HepG2 (cell line): ENCODE data around the gene WNT5B. TPM values are rescaled to one million over a fixed set of nuclear protein-coding genes. Genes with fewer than 3 reads are reported as not detected.

Experiments used
- CHD2 ChIP-seq: IDR thresholded peaks from 2 replicates; pipeline ENCODE4 v1.6.1; 2011; ENCODE audit warnings: low read depth, low read length, improper control_type of control experiment
- ELF3 ChIP-seq: IDR thresholded peaks from 2 replicates; pipeline ENCODE4 v1.6.1; 2016; ENCODE audit warnings: missing genetic modification reagents, missing compliant biosample characterization
- NFYC ChIP-seq: IDR thresholded peaks from 2 replicates; pipeline ENCODE4 v1.6.1; 2016; ENCODE audit warnings: missing genetic modification reagents, missing compliant biosample characterization
- SNAPC4 ChIP-seq: sonication (generic); formaldehyde crosslinking; IDR thresholded peaks from 2 replicates; pipeline ENCODE4 v1.4.0; 2020; ENCODE audit warnings: mild to moderate bottlenecking, missing genetic modification reagents
- TIGD3 ChIP-seq: sonication (generic); formaldehyde crosslinking; IDR thresholded peaks from 2 replicates; pipeline ENCODE4 v1.5.1; 2020; ENCODE audit warnings: mild to moderate bottlenecking, missing genetic modification reagents, borderline replicate concordance
- ZNF12 ChIP-seq: sonication (generic); formaldehyde crosslinking; IDR thresholded peaks from 2 replicates; pipeline ENCODE4 v1.5.0; 2020; ENCODE audit warnings: missing genetic modification reagents
- ZNF562 ChIP-seq: sonication (generic); formaldehyde crosslinking; IDR thresholded peaks from 2 replicates; pipeline ENCODE4 v1.8.0; 2022; ENCODE audit warnings: missing genetic modification reagents, borderline replicate concordance
- ZNF792 ChIP-seq: IDR thresholded peaks from 2 replicates; pipeline ENCODE4 v1.6.1; 2016
- ZSCAN30 ChIP-seq: sonication (generic); formaldehyde crosslinking; IDR thresholded peaks from 2 replicates; pipeline ENCODE4 v1.5.0; 2020; ENCODE audit warnings: mild to moderate bottlenecking, missing genetic modification reagents
- polyA plus RNA-seq, 8 experiments: library from polyadenylated mRNA; depleted of rRNA in 3 of 8; stranded (reverse) in 7 of 8; unstranded in 1 of 8; fragments of >200 nt; fragmentation: Illumina TruSeq in 4 of 8; extraction: Trizol in 4 of 8; gene quantifications; 2 replicates each; pipeline versions ENCODE4 v1.2.1 to v1.2.3, GENCODE V29; 2011 to 2016; ENCODE audit warnings: low read depth in 4 of 8, missing spikeins in 1 of 8, mixed read lengths in 1 of 8; ENCODE audit not compliant: insufficient read depth in 1 of 8
- total RNA-seq, 5 experiments: library from RNA; depleted of rRNA; stranded (reverse); fragments of >200 nt; fragmentation: Illumina TruSeq; extraction: Trizol; gene quantifications; 2 replicates each; pipeline ENCODE4 v1.2.3, GENCODE V29; 2016; ENCODE audit warnings: low read depth in 1 of 5
- TF ChIP-seq, protein P1 (sequence below): sonication (generic); formaldehyde crosslinking; IDR thresholded peaks from 2 replicates; pipeline ENCODE4 v1.5.1; 2020; ENCODE audit warnings: mild to moderate bottlenecking, missing genetic modification reagents, moderate library complexity

The WNT5B gene
- total and polyA plus RNA-seq, 2 of the 13 experiments (the other 11 are each of a cell fraction or from before 2014, with no cell fraction given): 0.04 TPM; not detected in 1

GRCh38 chr12:1594261-1595025 lies 34.6 kb upstream of the WNT5B start, which contains the start of gene FBXL14 (continued):
- TF ChIP-seq SNAPC4 (CRISPR knock-in tag) (no peak), ZNF562 (CRISPR knock-in tag) (no peak), ZNF12 (no peak), NFYC (CRISPR knock-in tag) (no peak), ZSCAN30 (no peak), ZNF792 (CRISPR knock-in tag) (no peak), TIGD3 (no peak), CHD2 (no peak), ELF3 (CRISPR knock-in tag) (no peak)
- TF ChIP-seq, protein P1, sequence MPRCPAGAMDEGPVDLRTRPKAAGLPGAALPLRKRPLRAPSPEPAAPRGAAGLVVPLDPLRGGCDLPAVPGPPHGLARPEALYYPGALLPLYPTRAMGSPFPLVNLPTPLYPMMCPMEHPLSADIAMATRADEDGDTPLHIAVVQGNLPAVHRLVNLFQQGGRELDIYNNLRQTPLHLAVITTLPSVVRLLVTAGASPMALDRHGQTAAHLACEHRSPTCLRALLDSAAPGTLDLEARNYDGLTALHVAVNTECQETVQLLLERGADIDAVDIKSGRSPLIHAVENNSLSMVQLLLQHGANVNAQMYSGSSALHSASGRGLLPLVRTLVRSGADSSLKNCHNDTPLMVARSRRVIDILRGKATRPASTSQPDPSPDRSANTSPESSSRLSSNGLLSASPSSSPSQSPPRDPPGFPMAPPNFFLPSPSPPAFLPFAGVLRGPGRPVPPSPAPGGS (CRISPR knock-in tag): no peak
- TF ChIP-seq, all 625 proteins: peak for 71
